ENCODE measurements around the gene TSPAN2.
A peak's percentile ranks its signal among the peaks of the same experiment; 100 is the strongest.

TSPAN2 gene

DNA sequence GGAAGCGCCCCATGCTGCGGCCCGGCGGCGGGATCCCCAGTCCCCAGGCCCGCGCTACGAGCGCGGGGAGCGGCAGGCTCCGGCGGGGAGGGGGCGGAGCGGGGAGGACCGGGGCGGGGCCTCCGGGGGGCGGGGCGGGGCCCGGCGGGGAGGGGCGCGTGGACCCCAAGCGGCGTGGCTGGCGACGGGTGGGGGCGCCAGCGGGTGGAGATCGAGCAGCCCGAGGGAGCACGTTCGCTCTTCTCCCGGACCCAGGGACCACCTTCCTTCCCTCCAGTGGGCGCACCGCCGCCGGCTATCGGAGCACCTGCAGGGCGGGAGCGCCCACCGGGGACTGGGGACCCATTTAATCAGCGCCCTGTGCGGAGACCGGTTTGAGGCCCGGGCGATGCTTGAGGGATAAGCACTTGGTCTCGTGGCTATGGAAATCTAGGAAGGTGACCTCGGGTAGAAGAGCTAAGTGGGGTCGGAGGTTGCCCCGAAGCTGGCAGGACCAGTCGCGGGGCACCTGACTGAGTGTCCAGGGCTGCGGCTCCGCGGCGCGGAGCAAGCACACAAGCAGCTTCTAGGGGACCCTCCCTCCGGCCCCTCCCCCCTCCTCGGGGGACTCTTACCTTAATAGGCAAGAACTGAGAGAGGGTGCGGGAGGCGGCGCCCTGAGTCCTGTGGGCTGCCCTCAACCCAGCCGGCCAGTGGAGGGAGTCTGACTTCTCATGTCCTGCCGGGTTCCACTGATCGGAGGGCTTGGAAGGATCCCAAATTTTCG lies at the start of gene TSPAN2:
TSPAN2 (minus strand) TSS at position 84 of the 766 bp plus-strand sequence; CDS start at position 13, 71 bp downstream.
- DNase-seq (ENCODE audit: low read depth, low spot score), result no peak

DNA sequence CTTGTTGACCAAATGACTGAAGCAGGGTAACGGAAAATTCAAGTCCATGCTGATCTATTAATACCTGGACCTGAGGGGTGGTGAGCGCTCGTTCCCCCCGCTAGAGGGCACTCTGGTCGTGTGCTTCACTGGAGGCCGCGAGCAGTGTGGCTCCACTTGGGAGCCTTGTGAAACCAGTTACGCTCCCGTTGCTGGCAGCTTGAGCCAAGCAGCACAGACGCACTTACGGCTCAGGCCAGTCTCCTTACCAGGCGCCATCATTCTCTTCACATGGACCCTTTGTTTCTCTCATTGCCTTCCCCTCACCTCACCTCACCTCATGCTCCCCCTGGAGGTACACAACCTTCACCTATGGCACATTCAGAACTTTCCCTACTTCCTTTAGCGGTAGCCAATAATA lies 49.7 kb upstream of the TSPAN2 start:
- peak; percentile 70 for DNase-seq (ENCODE audit: low read depth, low spot score)

DNA sequence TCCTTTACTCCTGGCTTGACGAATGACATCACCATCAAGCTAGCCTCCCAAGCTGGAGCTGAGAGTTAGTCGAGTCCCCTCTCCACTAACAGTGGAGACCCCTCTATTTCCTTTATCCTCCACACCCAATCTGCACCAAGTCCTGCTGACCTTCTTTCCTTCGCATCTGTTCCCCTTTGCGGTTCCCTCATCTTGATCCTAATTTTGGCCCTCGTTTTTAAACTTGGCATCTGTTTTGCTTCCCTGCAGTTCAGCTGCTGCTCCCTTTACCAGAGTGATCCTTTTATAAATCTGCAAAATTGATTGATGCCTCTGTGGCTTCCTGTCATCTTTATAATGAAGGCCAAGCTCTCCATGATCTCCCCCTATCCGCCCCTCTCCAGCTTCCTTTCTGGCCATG lies 49.0 kb upstream of the TSPAN2 start:
- no peak for DNase-seq (ENCODE audit: low read depth, low spot score)

- no peak for DNase-seq (ENCODE audit: low read depth, low spot score)
These were observed 47.9 kb upstream of the TSPAN2 start for GRCh38 chr1:115137191-115137590.

DNA sequence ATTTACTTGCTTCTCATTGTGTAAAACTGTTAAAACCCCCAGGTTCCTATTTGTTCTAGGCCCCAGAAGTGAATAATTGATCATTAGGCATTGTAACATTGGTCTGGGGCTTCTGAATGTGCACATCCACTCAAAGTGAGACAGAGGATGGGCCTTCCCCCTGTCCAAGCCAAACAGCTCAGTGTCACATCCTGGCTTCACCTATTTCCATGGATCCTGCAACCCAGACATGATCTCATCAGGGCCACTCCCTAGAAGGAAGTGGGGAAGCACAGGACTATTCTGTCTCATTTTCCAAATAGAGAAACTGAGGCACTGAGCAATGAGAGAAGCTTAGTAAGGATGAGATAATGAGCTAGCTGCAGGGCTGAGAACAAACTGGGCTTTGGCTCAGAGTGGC lies 47.4 kb upstream of the TSPAN2 start:
- DNase-seq (ENCODE audit: low read depth, low spot score), result no peak

DNA sequence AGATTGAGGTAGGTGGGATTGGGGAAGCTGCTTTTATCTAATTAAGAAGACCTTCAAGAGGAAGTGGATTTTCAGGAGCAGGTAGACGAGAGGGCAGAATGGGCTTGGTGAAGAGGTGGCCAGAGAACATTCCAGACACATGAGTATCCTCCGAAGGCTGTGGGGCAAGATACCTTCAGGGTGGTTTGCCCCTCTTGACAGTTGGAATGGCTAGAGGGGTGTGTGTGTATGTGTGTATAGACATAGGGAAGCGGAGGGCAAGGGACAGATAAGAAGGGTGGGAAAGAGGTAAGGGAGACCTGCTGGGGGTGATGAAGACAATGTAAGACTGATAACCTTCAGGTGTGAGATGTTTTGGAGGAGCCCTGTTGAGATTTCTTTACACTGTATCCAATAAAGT lies 46.8 kb upstream of the TSPAN2 start:
- DNase-seq (ENCODE audit: low read depth, low spot score), result no peak

GRCh38 chr1:115135681-115136080 lies 46.4 kb upstream of the TSPAN2 start:
- no peak for DNase-seq (ENCODE audit: low read depth, low spot score)

GRCh38 chr1:115134850-115135480 lies 45.7 kb upstream of the TSPAN2 start:
- DNase-seq (ENCODE audit: low read depth, low spot score), result no peak

DNA sequence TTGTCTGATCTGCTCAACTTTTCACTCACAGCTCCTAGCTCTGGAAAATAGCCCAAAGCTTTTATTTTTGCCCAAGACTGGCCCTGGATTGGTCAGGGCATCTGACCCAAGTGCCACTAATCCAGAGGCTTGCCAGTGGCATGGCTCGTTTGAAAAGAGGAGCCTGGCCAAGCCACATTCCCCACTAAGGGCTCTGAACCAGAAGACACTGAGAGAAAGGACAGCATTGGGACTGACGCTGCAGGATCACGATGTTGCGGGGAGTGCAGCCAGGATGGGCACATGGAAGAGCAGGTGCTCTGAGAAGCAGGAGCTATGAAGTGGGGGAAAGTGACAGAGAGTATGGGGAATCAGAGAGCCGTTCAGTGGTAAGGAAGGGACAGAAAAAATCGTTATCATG lies 44.9 kb upstream of the TSPAN2 start:
- no peak for DNase-seq (ENCODE audit: low read depth, low spot score)

DNA sequence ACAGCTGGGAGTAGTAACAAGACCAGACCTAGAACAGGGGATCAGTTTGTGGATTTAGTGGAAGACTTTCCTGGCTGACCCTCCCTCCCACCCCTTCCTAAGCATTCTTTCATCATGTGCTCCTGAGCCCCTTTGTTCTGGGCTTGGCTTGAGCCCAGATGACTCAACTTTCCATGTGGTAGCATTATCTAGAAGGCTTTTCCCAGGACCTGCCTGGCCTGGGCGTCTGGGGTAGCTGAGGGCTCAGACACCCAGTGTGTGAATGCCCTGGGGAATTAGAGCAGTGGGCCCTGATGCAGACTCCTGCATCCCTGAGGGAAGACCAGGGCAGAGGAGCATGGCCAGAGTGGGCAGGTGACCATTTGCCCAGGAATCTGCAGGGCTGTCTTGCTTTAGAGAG lies 44.1 kb upstream of the TSPAN2 start:
- no peak for DNase-seq (ENCODE audit: low read depth, low spot score)

DNA sequence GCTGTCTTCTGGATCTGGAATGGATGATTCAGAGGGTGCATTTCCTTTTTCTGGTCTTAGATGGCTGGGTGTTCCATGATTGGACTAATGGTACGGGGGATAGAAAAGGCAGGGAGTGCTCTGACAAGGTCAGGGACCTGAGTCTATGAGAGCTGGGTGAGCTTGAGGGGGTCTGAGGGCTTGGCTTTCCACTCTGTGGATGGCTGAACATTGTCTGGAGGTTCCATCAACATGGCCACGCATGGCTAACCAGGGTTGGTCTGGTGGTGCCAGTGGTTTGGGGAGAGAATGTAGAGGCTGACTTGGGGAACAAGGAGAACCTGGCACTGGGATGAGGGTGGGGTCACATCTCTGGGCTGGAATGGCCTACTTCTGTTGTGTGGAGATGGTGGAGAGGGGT lies 41.5 kb upstream of the TSPAN2 start:
- no peak for DNase-seq (ENCODE audit: low read depth, low spot score)

GRCh38 chr1:115129071-115129640 lies 39.9 kb upstream of the TSPAN2 start:
- no peak for DNase-seq (ENCODE audit: low read depth, low spot score)

DNA sequence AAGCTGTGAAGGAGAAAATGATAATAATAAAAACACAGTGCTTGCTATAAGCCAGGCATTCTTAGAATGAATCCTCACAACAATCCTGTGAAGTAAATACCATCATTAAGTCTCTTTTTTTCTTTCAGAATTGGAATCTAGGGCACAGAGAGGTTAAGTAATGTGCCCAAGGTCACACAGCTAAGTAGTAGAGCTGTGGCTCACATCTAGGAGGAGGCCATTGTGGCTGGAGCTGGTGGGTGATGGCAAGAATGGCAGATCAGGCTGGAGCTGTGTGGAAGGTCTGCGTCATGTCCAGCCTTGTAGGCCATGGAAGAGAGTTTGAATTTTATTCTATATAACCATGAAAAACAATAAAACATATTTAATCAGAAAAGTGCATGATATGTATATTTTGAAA lies 38.2 kb upstream of the TSPAN2 start:
- no peak for DNase-seq (ENCODE audit: low read depth, low spot score)

DNA sequence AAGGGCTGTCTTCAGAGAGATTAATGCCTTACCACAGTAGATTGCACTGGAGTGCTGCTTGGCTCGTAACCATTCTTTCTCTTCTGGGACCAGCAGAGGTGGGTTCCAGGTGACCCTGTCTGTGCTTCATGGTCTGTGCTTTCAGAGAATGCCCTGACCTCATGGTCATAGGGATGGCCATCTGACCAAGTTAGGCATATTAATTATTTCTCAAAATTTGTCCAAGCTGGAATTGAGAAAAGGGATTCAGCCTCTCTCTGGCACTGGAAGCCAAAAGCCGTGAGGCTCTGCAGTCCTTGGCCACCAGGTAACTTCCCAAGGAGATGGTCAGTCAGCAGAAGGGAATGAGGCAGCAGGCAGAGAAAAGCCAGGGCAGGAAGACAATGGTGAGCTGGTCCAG lies 37.2 kb upstream of the TSPAN2 start:
- DNase-seq (ENCODE audit: low read depth, low spot score), result no peak

- no peak for DNase-seq (ENCODE audit: low read depth, low spot score)
These were observed 33.8 kb upstream of the TSPAN2 start for GRCh38 chr1:115123116-115123515.

DNA sequence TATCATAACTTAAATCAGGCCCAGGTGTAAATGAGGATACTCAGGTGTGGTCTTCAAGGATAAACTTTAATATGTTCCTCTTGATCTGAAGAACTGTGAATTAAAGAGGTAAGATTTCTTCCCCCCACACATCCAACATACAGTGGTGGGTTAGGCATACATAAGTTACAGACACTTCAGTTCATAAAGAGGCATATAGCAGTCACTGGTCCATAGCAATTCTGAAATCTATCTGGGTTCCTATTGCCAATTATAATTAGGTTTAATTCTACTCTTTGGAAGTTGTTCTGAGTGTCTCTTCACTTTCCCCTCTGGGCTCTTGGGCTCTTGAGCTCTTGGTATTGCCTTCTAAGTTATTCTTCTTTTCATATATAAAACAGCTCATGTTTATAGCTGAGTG lies 32.5 kb upstream of the TSPAN2 start:
- DNase-seq (ENCODE audit: low read depth, low spot score), result no peak

GRCh38 chr1:115120296-115120695 lies 31.0 kb upstream of the TSPAN2 start:
- DNase-seq (ENCODE audit: low read depth, low spot score), result no peak

DNA sequence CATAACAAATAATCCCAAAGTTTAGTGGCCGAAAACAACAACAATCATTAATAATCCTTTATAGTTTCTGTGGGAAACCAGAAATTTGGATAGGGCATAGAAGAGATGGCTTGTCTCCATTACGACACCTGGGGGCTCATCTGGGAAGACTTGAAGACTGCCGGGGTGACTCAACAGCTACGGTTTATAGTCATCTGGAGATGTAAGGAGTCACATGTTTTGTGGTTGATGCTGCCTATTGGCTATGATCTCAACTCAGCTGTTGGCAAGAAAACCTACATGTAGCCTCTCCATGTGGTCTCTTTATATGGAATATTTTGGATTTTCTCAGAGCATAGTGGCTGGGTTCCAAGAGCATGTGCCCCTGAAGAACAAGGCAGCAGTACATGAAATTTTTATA lies 29.3 kb upstream of the TSPAN2 start:
- no peak for DNase-seq (ENCODE audit: low read depth, low spot score)

GRCh38 chr1:115118086-115118485 lies 28.8 kb upstream of the TSPAN2 start:
- DNase-seq (ENCODE audit: low read depth, low spot score), result no peak

DNA sequence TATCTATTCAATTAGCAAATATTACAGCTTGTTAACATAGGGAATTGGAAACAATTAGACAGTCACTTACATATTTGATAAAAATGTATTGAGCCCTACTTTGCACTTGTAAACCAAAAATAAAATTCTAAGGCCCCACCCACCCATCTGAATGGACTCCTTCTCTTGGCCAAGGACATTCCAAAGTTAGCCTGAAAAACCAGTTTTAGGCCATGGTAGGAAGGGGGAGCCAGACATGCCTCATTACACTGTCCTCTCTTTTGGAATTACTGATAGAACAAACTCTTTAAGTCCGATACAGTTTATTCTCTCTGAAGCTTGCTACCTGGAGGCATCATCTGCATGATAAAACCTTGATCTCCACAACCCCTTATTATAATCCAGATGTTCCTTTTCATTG lies 28.0 kb upstream of the TSPAN2 start:
- no peak for DNase-seq (ENCODE audit: low read depth, low spot score)

DNA sequence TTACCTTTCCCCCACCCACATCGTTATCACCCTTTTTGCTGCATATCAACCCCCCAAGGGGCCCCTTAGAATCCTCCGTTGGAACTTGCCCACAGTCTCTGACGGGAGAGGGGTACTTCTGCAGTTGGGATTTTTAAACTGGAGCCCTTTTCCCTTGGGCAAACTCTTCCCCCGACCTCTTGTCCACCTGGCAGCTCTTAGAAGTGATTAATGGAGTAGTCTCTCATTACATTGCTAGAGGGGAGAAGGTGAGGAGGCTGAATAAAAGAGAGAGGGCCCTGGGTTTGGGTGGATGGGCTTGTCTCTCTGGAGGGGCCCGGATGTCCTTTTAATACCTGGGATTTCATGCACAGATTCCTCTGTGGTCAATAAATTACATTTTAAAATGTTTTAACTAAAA lies 27.2 kb upstream of the TSPAN2 start:
- DNase-seq (ENCODE audit: low read depth, low spot score), result no peak

DNA sequence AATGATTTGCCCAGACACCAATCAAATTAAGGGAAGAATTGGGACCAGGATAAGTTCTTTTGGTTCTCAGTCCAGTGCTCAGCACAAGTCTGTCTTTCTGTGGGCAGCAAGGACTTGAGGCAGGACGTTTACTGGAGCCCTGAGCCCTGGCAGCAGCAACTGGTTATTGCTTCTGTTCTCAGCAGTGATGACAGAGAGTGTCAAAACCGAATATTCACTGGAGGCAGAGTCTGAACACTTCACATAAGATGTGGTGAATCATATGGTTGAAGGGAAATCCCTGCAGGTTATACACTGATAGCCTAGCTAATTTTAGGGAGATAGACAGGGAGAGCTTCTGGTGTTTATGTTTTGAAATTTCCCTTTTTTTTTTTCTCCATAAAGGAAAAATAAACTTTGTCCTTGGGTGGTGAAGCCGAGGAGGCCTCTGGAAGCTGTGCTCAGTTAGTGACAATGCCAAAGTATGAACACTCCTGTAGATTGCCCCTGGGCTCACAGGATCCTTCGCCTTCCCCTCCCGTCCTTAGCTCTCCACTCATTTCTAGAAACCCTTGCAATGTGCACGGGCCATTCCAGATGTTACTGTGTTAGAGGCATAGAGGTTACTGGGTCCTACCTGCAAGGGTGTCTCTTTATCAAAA lies 26.3 kb upstream of the TSPAN2 start:
- DNase-seq (ENCODE audit: low read depth, low spot score), result no peak

DNA sequence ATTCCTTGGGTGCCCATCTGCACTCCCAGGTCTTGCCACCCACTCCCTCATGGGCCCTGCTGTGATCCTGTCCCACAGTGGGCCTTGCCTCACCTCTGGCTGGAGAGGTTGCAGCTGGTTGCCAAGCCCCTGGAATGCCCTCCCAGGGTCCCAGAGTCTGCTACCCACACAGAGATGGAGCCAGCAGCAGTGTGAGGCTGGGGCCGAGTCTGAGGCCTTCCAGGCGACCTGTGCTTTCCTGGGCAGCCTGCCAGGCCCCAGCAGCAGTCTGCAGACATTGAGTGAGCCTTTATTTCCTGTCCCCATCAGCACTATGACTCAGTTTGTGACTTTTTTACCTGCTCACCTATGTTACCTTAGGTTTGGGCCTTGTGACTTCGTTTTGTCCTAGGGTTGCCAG lies 25.0 kb upstream of the TSPAN2 start:
- no peak for DNase-seq (ENCODE audit: low read depth, low spot score)
